ENCODE results near the gene IFNAR2. TPM values are rescaled to one million over a fixed set of nuclear protein-coding genes. Genes with fewer than 3 reads are reported as not detected.

The IFNAR2 gene
- total RNA-seq, 4 donors from 2014 or later: 12.0 to 19.1 (median 14.7) TPM

- WGBS, 2 donors (ENCODE audit: low coverage in 1 of 2): 86 to 90% methylated on average over 2 of the region's 2 CpGs
- no peak overlapping the region for H3K27ac ChIP-seq
- no peaks in the 10 kb centered on the region for H3K27me3 ChIP-seq
- TF ChIP-seq, protein P1, sequence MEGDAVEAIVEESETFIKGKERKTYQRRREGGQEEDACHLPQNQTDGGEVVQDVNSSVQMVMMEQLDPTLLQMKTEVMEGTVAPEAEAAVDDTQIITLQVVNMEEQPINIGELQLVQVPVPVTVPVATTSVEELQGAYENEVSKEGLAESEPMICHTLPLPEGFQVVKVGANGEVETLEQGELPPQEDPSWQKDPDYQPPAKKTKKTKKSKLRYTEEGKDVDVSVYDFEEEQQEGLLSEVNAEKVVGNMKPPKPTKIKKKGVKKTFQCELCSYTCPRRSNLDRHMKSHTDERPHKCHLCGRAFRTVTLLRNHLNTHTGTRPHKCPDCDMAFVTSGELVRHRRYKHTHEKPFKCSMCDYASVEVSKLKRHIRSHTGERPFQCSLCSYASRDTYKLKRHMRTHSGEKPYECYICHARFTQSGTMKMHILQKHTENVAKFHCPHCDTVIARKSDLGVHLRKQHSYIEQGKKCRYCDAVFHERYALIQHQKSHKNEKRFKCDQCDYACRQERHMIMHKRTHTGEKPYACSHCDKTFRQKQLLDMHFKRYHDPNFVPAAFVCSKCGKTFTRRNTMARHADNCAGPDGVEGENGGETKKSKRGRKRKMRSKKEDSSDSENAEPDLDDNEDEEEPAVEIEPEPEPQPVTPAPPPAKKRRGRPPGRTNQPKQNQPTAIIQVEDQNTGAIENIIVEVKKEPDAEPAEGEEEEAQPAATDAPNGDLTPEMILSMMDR (IDR thresholded peaks at IDR 0.05): no peak
- TF ChIP-seq EP300 (IDR thresholded peaks at IDR 0.05): no peak
- no peak for TF ChIP-seq POLR2A (IDR thresholded peaks at IDR 0.05)
- no peak for TF ChIP-seq POLR2AphosphoS5 (IDR thresholded peaks at IDR 0.05)
- H3K36me3 ChIP-seq: peaks cover 0 to 88% of the 10 kb centered on the region in 2 donors
- ATAC-seq: no peak
- no peaks in the 10 kb centered on the region for H3K4me1 ChIP-seq
- H3K4me3 ChIP-seq: no peak overlapping the region
- peaks cover 0 to 5% (median 0%) of the 10 kb centered on the region in 3 donors for H3K9me3 ChIP-seq
These were observed 49.0 kb downstream of the IFNAR2 start for GRCh38 chr21:33278721-33279120.

GRCh38 chr21:33279330-33279820 lies 49.6 kb downstream of the IFNAR2 start:
- H3K9me3 ChIP-seq: peaks cover 0 to 5% (median 0%) of the 10 kb centered on the region in 3 donors
- H3K27ac ChIP-seq: no peak overlapping the region
- no peaks in the 10 kb centered on the region for H3K27me3 ChIP-seq
- no peak overlapping the region for H3K4me3 ChIP-seq
- 96 to 100% methylated on average over 2 to 3 of the region's 3 CpGs for WGBS, 2 donors (ENCODE audit: low coverage in 1 of 2)
- no peak for ATAC-seq
- TF ChIP-seq POLR2AphosphoS5 (IDR thresholded peaks at IDR 0.05) (no peak), EP300 (IDR thresholded peaks at IDR 0.05) (no peak), POLR2A (IDR thresholded peaks at IDR 0.05) (no peak)
- TF ChIP-seq, protein P1 (IDR thresholded peaks at IDR 0.05): no peak
- H3K4me1 ChIP-seq: no peaks in the 10 kb centered on the region
- H3K36me3 ChIP-seq: peaks cover 0 to 88% of the 10 kb centered on the region in 2 donors

Other genes starting within 250 kb of the IFNAR2 start
- not detected for gene OLIG2, start 204.0 kb upstream of the IFNAR2 start, total RNA-seq
- gene OLIG1, start 159.8 kb upstream of the IFNAR2 start, total RNA-seq: not detected
- 10 to 100 TPM; 13.1 to 23.7 (median 20.5) TPM for gene IL10RB, start 36.4 kb downstream of the IFNAR2 start, total RNA-seq
- gene IFNAR1, start 95.0 kb downstream of the IFNAR2 start, total RNA-seq: 10 to 100 TPM; 28.9 to 44.1 (median 31.9) TPM
- 10 to 100 TPM; 19.6 to 53.7 (median 41.1) TPM for gene IFNGR2, start 173.5 kb downstream of the IFNAR2 start, total RNA-seq